ENCODE data around the gene ENTREP1.

GRCh38 chr9:69279733-69280132, 45.3 kb upstream of the ENTREP1 start:
- TF ChIP-seq CTCF (IDR thresholded peaks at IDR 0.05; ENCODE audit: insufficient read depth, low read length) = no peak
- no peak for TF ChIP-seq POLR2AphosphoS5 (IDR thresholded peaks at IDR 0.05; ENCODE audit: low read depth)
- TF ChIP-seq REST (IDR thresholded peaks at IDR 0.05; ENCODE audit: insufficient replicate concordance, low read depth) = no peak

All from HL-60 (cell line).